B cell (primary cell): ENCODE measurements around the gene KIF16B.

ENCODE experiments used
- CTCF ChIP-seq: fragments of 200-600 bp; IDR thresholded peaks from one replicate; pipeline ENCODE4 v1.8.0; 2022; ENCODE audit warnings: antibody characterized with exemption, mild to moderate bottlenecking
- EZH2 ChIP-seq: IDR thresholded peaks from 2 replicates; pipeline ENCODE4 v1.6.1; 2012; ENCODE audit warnings: borderline replicate concordance, low read depth, mild to moderate bottlenecking, moderate library complexity, low read length; ENCODE audit not compliant: insufficient read depth, poor library complexity, severe bottlenecking

- TF ChIP-seq CTCF, result no peak
- no peak for TF ChIP-seq EZH2
These were observed 271.3 kb downstream of the KIF16B start for GRCh38 chr20:16301986-16302385.
